GM18517 (cell line): Measurements from ENCODE around the gene STK36.
"Not testable (repeated sequence)": the region's sequence is repeated elsewhere in the genome, so short reads cannot be mapped to it uniquely, and the experiment has no call there.

ENCODE experiments used
- ATAC-seq: cut with Tn5 transposase; IDR thresholded peaks from one replicate; pipeline ENCODE4 v1.9.1; 2021; ENCODE audit warnings: mild to moderate bottlenecking, moderate library complexity; ENCODE audit not compliant: unreplicated experiment

The STK36 gene

DNA sequence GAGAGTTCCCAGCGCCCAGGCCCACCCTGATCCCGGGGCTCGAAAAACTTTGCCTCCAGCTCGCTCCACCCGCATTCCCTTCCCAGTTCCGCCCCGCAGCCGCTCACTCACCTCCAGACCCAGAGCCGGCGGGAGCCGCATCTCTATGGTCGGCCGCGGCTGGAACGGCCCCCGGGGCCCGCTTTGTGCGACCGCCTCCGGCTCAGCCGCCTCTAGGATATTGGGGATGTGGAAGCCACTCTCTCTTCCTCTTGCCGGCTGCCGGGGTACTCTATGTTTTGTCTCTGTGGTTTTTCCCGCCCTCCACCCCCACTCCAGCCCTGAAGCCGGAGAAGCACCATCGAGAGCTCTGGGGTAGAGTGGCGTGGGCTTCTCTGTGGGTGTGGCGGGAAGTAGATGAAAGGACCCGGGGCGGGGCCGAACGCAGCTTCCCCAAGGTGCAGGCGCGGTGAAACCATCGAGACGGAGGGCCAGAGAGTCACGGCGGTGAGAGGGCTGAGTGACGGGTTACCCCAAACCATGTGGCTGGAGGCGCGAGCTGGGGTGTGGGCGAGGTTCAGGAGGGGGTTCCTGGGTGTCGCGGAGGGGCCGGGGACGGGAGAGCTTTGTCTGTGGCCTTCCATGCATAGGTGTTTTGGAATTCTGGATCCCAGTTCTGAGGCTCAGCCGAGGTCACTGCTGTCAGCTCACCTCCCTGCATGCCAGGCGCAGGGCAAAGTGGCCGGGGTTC, 12.5 kb upstream of the STK36 start, which contains the start of the genes BCS1L and ZNF142:
BCS1L (plus strand) TSS at position 426 of the 730 bp plus-strand sequence. CDS start 1,305 bp downstream, outside the sequence.
ZNF142 (minus strand) TSS at position 366 of the 730 bp plus-strand sequence. CDS start 3,194 bp downstream, outside the sequence.
- peak; percentile 73 for ATAC-seq

DNA sequence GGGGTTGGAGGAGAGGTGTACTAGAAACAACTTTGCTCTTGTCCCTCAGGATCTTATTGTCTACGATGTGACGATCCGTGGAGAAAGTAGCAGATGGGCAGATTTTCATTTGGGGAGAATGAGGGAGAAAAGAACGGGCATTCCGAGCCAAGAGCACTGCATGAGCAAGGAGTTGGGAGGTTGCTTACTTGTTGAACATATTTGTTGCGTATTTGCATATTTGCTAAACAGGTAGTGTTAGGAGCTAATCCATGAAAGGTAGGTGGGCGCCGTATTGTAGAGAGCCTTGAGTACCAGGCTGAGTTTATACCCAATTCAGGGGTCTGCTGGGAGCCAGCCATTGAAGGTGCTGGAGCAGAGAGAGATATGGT, 11.9 kb upstream of the STK36 start:
- ATAC-seq, result no peak

DNA sequence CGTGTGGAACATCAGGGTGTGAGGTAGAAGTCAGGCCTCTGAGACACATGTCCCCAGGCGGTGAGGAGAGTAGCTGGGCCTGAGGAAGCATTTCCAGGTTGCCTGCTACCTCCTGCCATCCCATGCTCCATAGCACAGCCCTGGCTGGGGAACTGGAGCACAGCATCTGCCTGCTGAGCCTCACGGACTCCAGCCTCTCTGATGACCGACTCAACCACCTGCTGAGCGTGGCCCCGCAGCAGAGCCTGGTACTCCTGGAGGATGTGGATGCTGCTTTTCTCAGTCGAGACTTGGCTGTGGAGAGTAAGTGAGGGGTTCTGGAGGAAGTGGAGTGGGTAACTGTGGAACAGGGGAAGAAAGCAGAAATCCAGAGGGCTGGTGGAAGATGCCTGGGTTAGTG, 9.5 kb upstream of the STK36 start:
- no peak for ATAC-seq

- no peak for ATAC-seq
Measured at GRCh38 chr2:218662827-218663226, 9.1 kb upstream of the STK36 start.

DNA sequence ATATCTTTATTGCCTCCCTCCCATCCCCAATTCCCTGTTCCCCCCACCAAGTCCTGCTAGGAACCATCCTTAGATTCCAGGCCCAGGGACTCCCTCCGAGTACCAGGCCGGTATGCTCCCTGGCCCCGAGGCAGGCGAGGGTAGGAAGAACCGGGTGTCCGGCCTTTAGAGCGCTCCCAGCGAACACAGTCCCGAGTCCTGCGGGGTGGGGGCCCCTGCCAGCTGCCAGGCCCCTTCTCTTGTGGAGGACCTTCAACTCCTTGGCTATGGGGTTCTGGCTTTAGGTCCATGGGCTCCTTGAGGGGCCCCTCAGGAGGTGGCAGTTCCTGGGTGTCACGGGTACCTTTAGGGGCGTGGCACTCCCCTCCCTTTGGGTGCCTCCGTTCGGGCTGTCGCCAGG, 8.0 kb upstream of the STK36 start:
- ATAC-seq, result no peak

DNA sequence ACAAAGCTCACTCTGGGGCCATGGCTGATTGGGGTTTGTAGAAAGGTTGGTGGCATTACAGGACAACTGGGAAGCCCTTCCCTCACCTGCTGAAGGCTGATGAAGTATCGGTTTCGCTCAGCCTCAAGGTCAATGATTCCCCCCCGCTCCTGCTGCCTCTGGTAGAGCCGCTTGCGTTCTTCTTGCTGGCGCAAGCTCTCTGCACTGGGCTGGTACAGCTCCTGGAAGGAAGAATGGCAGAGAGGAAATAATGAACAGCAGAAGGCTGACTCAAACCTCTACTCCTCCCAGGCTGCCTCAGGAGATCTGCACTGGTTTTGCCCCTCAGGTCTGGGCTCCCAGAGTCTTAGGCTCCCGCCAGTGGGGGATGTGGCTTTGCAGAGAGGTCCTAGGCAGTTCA, 7.2 kb upstream of the STK36 start:
- no peak for ATAC-seq

GRCh38 chr2:218671097-218671653, 711 bp upstream of the STK36 start:
- peak; percentile 17 for ATAC-seq

DNA sequence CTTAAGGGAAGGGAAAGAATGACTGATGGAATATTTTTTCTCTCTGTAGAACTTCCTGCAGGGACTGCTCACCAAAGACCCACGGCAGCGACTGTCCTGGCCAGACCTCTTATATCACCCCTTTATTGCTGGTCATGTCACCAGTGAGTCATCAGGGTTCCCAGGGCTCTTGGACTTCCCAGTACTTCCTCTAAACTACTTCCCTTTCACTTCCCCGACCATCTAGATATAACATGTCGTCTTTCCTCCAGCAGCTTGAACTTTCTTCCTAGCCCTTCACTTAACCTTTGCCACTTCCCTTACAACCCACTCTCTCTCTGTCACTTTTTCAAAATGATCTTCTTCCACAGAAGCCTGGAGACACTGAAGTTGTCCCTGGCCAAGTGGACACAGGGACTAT, 7.2 kb downstream of the STK36 start:
- no peak for ATAC-seq

DNA sequence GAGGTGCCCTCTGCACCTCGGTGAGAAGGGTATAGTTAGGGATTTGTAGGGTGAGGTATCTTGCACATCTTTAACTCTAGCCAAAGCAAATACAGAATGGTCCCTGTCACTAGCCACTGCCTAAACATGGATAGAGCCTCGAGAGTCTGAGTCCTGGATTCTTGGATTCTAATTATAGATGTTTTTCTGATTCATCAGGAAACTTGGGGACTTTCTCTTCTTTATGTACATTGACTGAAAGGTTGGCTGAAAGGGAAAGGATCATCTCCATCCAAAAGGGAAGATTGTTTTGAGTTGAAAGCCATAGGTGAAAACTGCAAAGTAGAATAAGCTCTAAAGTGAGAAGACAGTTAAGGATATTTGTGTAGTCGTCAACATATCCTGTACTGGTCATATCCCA, 8.2 kb downstream of the STK36 start:
- ATAC-seq, result no peak

DNA sequence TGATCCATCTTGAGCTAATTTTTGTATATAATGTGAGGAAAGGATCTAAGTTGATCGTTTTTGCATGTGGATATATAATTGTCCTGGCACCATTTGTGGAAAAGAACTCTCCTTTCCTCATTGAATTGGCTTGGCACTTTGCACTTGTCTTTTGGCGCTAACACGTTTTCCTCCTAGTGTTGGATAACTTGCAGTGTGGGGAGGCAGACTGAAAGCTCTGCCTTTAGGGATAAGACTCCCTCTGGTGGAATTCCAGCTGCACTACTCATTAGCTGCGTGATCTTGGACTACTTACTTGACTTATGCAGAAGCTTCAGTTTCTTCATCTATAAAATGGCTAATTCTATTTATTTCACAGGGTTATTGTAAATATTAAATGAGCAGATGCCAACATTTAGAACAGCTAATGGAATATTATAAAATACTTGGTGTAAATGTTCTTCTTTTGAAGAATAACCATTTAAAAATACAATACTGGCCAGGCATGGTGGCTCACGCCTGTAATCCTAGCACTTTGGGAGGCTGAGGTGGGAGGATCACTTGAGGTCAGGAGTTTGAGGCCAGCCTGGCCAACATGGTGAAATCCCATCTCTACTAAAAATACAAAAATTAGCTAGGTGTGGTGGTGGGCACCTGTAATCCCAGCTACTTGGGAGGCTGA, 15.6 kb downstream of the STK36 start:
- ATAC-seq, result not testable (repeated sequence)

- ATAC-seq, result no peak
Measured at GRCh38 chr2:218691234-218691633, 19.3 kb downstream of the STK36 start.

DNA sequence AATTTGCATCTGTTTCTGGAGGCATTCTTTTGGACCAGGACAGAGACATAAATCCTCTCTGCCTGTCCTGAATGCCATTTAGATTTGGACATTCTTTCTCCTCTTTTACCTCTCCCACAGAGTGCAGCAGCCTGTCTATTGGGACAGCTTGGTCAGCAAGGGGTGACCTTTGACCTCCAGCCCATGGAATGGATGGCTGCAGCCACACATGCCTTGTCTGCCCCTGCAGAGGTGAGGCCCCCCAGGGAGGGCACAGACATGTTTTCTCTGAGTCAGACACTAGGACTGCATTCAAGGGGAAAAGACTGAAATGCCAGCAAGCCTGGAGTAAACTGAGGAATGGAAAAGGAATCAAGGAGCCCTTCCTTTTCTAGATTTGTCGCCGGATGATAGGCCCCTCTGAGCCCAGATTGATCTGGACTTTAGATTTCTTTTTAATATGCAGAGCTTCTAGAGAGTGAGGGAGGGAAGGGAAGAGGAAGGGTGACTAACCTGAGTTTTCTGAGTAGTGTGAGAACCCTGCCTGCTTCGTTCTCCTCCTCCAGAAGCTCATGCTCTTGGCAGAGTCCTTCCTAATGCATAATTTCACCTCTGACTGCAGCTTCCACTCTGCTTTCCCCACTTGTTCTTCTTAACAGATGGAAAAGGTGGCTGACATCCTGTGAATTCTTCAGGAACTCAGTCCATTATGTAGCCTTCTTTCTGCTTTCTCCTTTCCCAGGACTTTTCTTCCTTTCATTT, 22.7 kb downstream of the STK36 start:
- ATAC-seq, result no peak

DNA sequence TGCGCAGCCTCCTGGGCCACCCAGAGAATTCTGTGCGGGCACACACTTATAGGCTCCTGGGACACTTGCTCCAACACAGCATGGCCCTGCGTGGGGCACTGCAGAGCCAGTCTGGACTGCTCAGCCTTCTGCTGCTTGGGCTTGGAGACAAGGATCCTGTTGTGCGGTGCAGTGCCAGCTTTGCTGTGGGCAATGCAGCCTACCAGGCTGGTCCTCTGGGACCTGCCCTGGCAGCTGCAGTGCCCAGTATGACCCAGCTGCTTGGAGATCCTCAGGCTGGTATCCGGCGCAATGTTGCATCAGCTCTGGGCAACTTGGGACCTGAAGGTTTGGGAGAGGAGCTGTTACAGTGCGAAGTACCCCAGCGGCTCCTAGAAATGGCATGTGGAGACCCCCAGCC, 27.0 kb downstream of the STK36 start:
- no peak for ATAC-seq

- ATAC-seq, result no peak
Measured at GRCh38 chr2:218701806-218702205, 29.9 kb downstream of the STK36 start.

DNA sequence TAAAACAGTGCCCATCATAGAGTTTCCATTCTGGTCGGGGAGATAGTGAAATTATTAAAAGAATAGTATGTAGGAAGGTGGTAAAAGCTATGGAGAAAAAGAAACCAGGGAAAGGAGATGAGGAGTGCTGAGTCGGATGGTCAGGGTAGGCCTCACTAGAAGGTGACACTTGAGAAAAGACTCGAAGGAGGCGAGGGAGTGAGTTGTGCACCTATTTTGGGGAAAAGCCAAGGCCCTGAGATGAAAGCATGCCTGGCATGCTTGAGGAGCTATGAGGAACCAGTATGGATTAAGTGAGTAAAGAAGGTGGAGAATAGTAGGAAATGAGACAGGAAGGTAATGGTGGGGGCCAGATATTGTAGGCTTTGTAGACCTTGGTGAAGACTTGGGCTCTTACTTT, 31.5 kb downstream of the STK36 start:
- ATAC-seq, result no peak

DNA sequence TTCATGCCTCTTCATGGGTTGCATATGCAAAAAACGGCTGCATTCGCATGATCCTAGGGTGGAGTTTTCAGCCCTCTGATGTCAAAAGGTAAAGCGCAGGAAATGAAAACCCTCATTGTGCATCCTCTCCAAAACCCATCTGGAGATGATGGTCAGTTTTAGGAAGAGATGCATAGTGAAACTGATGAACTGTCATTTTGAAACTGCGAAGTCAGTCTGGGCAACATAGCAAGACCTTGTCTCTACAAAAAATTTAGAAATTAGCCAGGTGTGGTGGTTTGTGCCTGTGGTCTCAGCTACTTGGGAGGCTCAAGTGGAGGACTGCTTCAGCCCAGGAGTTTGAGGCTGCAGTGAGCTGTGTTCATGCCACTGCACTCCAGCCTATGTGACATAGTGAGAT, 36.2 kb downstream of the STK36 start:
- no peak for ATAC-seq

DNA sequence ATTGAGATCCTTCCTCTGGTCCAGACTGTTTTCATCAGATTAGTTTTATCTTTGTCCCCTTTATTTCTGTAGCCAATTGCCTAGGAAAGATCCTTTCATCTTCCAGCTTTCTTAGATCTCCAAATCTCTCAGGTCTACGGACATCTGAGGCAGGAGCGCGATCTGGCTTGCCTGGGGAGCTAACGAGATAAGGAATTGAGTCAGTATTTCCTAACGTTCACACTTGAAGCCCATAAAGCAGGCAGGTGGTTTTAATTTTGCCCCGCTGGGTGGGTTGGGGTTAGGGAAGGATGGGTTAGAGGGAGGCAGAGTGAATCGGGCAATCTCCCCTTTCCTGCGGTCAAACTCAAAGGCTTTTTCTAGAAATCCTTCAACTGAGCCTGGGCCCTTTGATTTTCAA, 38.0 kb downstream of the STK36 start:
- ATAC-seq, result no peak

DNA sequence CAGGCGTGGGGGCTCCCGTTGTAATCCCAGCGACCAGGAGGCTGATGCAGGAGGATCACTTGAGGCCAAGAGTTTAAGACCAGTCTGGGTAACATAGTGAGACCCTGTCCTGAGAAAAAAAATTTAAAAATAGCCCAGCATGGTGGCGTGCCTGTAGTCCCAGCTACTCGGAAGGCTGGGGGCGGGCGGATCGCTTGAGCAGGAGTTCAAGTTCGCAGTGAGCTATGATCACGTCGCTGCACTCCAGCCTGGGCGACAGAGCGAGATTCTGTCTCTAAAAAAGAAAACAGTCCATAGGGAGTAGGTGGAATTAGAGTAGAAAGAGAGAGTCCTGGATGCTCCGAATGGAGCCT, 38.4 kb downstream of the STK36 start:
- no peak for ATAC-seq

DNA sequence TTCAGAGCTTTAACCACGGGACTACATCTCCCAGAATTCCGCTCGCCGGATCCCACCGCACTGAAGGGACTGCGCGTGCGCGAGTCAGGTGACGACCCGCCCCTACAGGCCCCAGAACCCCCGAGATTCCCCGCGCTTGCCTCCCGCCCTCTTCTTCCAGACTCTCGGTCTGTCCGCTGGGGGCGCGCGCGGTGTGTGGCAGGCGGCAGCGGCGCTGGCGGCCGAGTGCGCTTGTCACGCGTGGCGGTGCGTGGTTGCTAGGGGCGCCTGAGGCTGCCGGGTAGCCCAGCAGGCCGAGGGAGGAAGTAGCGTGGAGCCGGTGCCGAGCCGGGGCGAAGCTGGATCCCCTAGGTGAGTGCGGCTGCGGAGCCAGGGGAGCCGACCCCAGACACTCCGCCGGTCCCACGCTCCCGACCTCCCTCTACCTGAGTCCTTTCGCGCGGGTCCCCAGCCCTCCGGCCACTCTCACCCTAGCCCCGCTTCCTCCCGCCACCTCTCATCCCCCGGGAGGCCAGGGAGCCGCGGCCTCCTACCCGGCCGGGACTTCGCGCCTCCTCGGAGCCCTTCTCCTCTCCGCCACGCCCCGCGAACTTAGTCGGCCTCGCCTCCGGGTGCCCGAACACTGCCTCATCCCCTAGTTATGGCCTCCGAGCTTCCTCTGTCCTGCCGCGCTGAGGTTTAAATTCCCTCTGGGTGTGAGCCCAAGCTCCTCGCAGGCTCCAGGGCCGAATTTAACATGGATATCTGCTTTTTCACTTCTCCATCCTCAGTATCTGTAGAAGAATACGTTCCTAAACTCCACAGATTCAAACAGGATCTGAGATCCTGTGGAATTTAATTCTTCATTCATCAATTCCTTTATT, 39.0 kb downstream of the STK36 start, which contains the start of gene TTLL4:
TTLL4 (plus strand) TSS at position 149 of the 863 bp plus-strand sequence. CDS start 26,842 bp downstream, outside the sequence.
- ATAC-seq, result peak; percentile 84

- no peak for ATAC-seq
Measured at GRCh38 chr2:218711550-218711929, 39.7 kb downstream of the STK36 start.

GRCh38 chr2:218713922-218714321, 42.0 kb downstream of the STK36 start:
- ATAC-seq, result no peak
